ENCODE results near the gene HPSE.

The HPSE gene

DNA sequence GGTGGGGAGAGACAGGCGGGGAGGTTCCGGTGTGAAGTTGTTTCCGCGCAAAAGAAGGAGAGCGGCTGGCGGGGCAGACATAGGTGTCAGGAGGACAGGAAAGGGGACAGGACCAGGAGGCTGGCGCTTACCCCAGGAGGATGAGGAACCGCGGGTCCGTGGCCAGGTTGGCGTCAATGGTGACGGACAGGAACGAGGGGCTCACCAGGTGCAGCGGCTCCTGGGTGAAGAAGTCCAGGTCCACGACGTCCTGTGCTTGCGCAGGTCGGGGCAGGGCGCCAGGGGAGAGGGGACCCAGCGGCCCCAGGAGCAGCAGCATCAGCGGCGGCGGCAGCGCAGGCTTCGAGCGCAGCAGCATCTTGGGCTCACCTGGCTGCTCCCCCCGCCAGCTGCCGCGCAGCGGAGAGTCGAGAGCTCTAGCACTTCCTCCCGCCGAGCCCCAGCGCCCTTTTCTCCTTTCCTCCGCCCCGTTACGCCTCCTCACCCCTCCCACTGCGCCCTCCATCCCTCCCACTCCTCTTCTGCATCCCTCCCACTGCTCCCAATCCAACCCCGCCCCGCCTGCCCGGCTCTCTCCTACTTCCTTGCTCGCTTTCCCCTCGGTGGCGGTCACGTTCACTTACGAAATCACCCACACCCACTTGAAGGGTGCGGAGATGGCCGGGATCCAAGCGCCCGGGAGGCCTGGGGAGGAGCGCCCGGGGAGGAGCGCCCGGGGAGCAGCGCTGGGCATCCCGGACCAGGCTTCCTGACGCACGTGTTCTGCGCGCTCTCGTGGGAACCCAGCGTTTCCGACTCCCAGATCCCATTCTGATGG is at the start of gene HPSE:
TSS of gene HPSE (minus strand) at position 424 of the 817 bp plus-strand sequence. CDS start at position 358, 66 bp downstream.
- no peak for TF ChIP-seq JUND (IDR thresholded peaks at IDR 0.05; ENCODE audit: low read depth)
- in situ Hi-C loops (cut with HindIII; ENCODE audit: low pct_unique_long_range_greater_than_20kb, low sequenced_read_pairs), result no loop called here
- peak; percentile 45 to 78 for DNase-seq (ENCODE audit: low read depth in 1 of 2, low spot score in 1 of 2)

DNA sequence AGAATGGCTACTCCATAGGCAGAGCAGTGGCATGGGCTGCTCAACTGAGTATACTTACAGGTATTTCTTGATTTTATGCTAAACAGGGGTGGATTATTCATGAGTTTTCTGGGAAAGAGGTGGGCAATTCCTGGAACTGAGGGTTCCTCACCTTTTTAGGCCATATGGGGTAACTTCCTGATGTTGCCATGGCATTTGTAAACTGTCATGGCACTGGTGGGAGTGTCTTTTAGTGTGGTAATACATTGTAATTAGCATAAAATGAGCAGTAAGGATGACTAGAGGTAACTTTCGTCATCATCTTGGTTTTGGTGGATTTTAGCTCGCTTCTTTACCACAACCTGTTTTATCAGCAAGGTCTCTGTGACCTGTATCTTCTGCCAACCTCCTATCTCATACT is 48.2 kb upstream of the HPSE start:
- TF ChIP-seq JUND (IDR thresholded peaks at IDR 0.05; ENCODE audit: low read depth), result no peak
- in situ Hi-C loops (cut with HindIII; ENCODE audit: low pct_unique_long_range_greater_than_20kb, low sequenced_read_pairs), result no loop called here
- no peak for DNase-seq (ENCODE audit: low read depth in 1 of 2, low spot score in 1 of 2)

DNA sequence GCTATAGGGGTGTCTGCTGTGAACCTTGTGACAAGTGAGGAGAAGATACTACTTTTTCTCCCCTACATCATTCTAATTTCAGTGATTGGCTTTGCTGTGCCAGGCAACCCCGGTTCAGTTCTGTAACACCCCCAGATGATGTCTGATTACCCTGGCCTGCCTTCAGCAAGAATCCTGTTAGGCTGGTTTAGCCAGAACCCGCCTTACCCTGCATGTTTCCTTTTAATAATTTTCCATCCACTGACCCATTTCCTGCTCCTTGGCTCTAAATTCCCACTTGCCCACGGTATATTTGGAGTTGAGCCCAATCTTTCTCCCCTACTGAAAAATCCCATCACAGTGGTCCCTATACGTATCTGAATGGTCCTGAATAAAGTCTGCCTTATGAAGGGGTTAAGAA is 46.5 kb upstream of the HPSE start:
- peak in 1 of 2 experiments; percentile 43 for DNase-seq (ENCODE audit: low read depth in 1 of 2, low spot score in 1 of 2)
- in situ Hi-C loops (cut with HindIII; ENCODE audit: low pct_unique_long_range_greater_than_20kb, low sequenced_read_pairs), result no loop called here
- TF ChIP-seq JUND (IDR thresholded peaks at IDR 0.05; ENCODE audit: low read depth), result no peak

DNA sequence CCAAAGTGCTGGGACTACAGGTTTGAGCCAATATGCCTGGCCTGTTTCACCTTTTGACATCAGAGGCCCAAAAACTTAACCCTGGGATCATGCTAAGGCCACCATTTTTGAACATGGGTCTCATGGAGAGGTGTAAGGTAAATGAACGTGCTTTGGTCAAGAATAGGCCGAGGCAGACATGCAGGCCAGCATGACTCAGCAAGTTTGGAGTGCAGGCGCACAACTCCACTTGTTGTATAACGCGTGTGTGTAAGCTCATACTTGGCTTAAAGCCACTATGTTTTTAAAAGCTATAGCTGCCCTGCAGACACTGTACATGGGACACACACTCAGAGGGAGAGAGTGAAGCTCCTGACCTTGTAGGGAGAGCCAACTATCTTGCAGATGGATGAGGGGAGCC is 43.8 kb upstream of the HPSE start:
- DNase-seq (ENCODE audit: low read depth in 1 of 2, low spot score in 1 of 2), result peak in 1 of 2 experiments; percentile 37
- in situ Hi-C loops (cut with HindIII; ENCODE audit: low pct_unique_long_range_greater_than_20kb, low sequenced_read_pairs), result no loop called here
- TF ChIP-seq JUND (IDR thresholded peaks at IDR 0.05; ENCODE audit: low read depth), result no peak

DNA sequence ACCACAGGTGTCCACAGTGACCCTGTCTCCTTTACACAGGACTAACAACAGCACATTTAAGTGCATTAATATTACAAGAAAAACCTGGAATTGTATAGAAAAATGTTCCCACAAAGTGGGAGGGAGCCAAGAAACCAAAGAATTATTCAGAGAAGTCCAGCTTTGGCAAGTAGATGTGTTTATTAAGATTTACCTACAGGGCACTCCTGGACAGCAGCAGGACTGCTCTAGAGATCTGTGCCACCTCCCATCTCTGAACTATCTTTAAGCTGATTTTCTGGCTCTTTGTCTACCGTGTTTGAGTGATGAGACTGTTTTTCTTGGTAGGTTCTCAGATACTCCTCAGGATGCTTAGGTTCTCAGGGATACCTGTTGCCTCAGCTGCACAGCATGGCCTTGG is 38.3 kb upstream of the HPSE start:
- in situ Hi-C loops (cut with HindIII; ENCODE audit: low pct_unique_long_range_greater_than_20kb, low sequenced_read_pairs), result no loop called here
- DNase-seq (ENCODE audit: low read depth in 1 of 2, low spot score in 1 of 2), result no peak
- TF ChIP-seq JUND (IDR thresholded peaks at IDR 0.05; ENCODE audit: low read depth), result no peak

DNA sequence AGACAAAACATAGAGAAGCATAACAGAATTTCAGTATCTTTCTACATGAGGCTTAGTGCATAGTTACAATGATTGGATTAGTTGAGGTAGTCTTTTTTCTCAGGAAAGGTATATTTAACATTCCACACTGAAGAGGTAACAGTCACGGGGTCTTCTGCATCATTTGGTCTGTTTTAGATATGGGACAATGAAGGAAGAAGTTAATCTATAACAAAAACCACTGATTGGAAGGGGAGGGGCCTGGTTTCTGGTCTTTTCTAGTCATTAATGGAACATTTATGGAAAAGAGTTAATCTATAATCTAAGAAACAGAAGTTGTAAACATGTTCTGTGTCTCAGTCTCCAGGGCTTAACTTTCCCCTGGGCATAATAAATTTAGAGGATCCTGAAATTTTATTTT is 37.3 kb upstream of the HPSE start:
- no peak for DNase-seq (ENCODE audit: low read depth in 1 of 2, low spot score in 1 of 2)
- no peak for TF ChIP-seq JUND (IDR thresholded peaks at IDR 0.05; ENCODE audit: low read depth)
- in situ Hi-C loops (cut with HindIII; ENCODE audit: low pct_unique_long_range_greater_than_20kb, low sequenced_read_pairs), result no loop called here

DNA sequence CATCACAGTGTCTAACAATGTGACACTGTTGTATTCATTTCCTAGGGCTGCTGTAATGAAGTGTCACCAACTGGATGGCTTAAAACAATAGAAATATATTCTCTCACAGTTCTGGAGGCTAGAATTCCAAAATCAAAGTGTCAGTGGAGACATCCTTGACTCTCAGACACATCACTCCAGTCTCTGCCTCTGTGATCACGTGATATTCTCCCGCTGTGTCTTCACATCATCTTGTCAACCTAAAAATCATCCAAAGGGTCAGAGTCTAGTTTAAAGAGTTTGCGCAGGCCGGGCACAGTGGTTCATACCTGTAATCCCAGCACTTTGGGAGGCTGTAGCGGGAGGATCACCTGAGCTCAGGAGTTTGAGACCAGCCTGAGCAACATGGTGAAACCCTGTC is 36.6 kb upstream of the HPSE start:
- in situ Hi-C loops (cut with HindIII; ENCODE audit: low pct_unique_long_range_greater_than_20kb, low sequenced_read_pairs), result no loop called here
- no peak for TF ChIP-seq JUND (IDR thresholded peaks at IDR 0.05; ENCODE audit: low read depth)
- DNase-seq (ENCODE audit: low read depth in 1 of 2, low spot score in 1 of 2), result no peak

DNA sequence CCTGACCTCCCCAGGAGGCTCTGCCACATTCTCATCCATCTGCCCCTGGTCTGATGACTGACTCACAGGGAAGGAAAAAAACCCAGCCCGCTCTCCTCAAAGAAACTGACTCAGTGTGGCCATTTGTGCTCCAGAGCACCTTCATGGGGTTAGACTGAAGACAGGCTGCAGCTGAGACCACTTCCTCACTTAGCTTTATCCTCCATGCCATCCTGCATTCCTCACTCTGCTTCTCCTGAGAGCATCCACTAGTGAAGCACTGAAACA is 35.9 kb upstream of the HPSE start:
- no peak for DNase-seq (ENCODE audit: low read depth in 1 of 2, low spot score in 1 of 2)
- TF ChIP-seq JUND (IDR thresholded peaks at IDR 0.05; ENCODE audit: low read depth), result no peak
- in situ Hi-C loops (cut with HindIII; ENCODE audit: low pct_unique_long_range_greater_than_20kb, low sequenced_read_pairs), result no loop called here

DNA sequence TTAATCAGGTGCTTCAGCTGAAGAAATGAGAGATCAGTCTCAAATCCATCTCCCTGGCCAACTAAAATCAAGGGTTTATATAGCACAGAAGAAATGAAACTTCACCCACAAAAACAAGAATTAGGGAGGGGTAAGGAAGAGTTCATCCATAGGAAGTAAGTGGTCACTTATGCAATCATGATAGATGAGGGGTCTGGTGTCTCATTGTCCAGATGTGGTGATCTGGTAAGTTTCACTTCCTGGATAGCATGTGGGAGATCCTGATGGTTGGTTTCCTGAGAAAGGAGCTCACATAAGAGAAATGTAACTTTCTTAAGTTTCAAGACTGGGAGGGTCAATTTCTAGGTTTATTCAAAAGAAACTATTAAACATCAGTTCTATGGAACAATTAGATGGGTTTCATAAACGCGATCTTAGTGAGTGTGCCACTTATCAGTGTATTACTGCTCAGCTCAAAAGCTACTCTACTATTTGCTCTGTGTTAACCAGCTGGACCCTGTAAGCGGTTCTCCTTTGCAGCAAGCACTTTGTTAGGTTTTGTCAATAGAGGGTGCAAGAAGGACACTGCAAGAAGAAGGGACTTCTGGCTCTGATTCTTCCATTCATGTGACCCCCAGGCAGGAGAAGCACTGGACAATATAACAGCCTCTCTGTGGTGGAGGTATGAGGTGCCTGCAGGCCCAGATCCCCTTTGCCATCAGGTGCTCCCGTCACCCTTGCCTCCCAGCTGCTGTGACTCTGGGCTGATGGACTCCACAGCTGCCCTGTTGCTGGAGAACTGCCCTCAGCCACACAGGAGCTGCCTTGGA is 35.4 kb upstream of the HPSE start:
- in situ Hi-C loops (cut with HindIII; ENCODE audit: low pct_unique_long_range_greater_than_20kb, low sequenced_read_pairs), result no loop called here
- DNase-seq (ENCODE audit: low read depth in 1 of 2, low spot score in 1 of 2), result no peak

DNA sequence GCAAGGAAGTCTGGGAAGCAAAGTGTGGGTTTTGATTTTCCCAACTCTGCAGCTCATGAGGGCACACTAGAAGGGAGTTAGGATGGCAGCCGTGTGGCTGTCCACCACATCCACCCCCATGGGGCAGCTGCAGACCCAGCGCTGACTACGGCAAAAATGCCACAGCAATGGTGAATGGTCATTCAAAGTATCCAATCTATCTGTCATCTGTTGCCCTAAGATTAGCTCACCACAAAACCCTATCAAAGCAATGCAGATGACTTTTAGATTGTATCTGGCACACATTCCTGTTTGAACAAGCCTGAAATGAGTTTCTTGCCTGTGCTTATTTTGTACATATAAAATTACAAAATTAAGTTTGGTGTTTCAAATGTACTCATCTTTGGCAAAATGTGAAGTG is 29.7 kb upstream of the HPSE start:
- DNase-seq (ENCODE audit: low read depth in 1 of 2, low spot score in 1 of 2), result no peak
- in situ Hi-C loops (cut with HindIII; ENCODE audit: low pct_unique_long_range_greater_than_20kb, low sequenced_read_pairs), result no loop called here

More for the DNA sequence above, 35.4 kb upstream of the HPSE start:
- no peak for TF ChIP-seq JUND (IDR thresholded peaks at IDR 0.05; ENCODE audit: low read depth)

DNA sequence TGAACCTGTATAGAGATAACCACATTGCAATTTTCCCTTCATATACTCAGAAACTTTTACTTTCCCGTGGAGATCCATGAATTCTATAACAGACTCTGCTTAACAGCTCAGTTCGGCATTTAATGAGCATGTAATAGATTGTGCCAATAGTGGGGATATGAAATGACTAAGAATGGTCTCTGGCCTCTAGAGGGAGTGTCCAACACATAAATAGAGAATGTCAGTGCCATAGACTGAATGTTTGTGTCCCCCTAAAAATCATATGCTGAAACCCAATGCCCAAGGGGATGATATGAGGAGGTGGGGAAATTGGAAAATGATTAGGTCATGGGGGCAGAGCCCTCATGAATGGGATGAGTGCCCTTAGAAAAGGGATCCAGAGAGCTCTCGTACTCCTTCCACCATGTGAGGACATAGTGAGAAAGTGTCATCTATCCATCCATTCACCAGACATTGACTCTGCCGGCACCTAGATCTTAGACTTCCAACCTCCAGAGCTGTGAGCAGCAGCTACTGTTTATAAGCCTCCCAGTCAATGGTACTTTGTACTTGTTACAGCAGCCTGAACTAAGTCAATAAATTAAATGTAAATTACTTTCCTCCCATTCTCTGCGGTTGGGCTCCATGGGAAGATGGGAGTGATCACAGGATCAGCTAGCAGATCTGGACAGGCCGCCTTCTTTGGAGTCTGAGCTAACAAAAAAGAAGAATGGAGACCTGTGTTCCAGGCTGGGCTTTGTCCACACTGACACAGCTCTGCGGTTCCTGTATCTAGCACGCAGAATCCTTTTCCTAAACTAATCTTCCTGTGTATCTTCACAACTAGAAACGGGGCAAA is 28.1 kb upstream of the HPSE start:
- DNase-seq (ENCODE audit: low read depth in 1 of 2, low spot score in 1 of 2), result peak in 1 of 2 experiments; percentile 47
- no peak for TF ChIP-seq JUND (IDR thresholded peaks at IDR 0.05; ENCODE audit: low read depth)
- in situ Hi-C loops (cut with HindIII; ENCODE audit: low pct_unique_long_range_greater_than_20kb, low sequenced_read_pairs), result no loop called here

More for the DNA sequence above, 29.7 kb upstream of the HPSE start:
- TF ChIP-seq JUND (IDR thresholded peaks at IDR 0.05; ENCODE audit: low read depth), result no peak

DNA sequence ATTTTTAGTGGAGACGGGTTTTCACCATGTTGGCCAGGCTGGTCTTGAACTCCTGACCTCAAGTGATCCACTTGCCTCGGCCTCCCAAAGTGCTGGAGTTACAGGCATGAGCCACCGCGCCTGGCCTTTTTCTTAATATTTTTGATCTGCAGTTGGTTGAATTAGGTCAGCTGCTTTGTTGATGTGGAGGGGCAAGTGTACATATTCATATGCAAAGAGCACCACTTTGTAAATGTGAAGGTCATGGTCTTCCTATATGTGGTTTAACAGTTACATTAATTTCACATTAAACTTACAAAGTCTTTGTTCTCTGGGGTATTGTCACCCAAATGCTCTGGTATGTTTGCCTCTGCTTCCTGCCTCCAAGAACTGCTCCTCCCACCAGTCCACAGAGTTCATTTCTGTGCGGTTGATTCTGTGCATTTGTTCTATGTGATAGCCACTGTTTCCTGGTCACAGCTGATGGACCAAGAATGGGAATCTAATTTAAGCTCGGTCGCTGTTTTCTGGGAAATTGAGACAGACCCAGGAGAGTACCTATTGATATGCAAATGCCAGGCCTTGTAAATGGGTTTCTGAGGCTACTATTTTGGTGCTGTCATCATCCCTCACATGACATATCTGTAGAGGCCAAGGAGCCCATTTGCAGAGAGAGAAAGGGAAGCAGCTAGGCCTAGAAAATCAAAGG is 26.9 kb upstream of the HPSE start:
- in situ Hi-C loops (cut with HindIII; ENCODE audit: low pct_unique_long_range_greater_than_20kb, low sequenced_read_pairs), result no loop called here
- TF ChIP-seq JUND (IDR thresholded peaks at IDR 0.05; ENCODE audit: low read depth), result no peak
- DNase-seq (ENCODE audit: low read depth in 1 of 2, low spot score in 1 of 2), result no peak
